A673 (cell line): ENCODE results near the gene SNAP91.

Experiments
- EZH2 ChIP-seq: fragments of 200-600 bp; sonication (generic); IDR thresholded peaks from 2 replicates; pipeline ENCODE4 v1.6.1; 2017; ENCODE audit warnings: borderline replicate concordance, low read depth, mild to moderate bottlenecking, mixed read lengths, antibody characterized with exemption, low read length; ENCODE audit not compliant: poor library complexity, severe bottlenecking
- TF ChIP-seq, protein P1 (sequence below): fragments of 300-800, 200-600 bp; sonication (generic); conservative IDR thresholded peaks from 2 replicates; pipeline ENCODE4 v1.5.1; 2017; ENCODE audit warnings: low read depth, mild to moderate bottlenecking, antibody characterized with exemption, low read length, moderate library complexity, mixed read lengths

DNA sequence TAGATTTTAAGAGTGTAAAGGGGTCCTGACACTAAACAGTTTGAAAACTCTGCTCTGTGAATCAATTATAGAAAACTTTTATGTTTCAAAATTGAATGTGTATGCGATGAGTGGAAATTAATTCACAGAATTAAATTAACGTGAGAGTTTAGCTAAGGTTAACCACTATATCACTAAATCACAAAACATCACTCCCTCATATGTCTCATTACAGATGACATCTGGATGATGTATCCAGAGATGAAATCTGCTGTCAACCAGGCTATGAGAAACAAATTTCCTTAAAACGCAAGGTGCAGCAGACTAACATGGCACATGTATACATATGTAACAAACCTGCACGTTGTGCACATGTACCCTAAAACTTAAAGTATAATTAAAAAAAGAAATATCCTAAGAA lies 169.2 kb downstream of the SNAP91 start:
- TF ChIP-seq, protein P1, sequence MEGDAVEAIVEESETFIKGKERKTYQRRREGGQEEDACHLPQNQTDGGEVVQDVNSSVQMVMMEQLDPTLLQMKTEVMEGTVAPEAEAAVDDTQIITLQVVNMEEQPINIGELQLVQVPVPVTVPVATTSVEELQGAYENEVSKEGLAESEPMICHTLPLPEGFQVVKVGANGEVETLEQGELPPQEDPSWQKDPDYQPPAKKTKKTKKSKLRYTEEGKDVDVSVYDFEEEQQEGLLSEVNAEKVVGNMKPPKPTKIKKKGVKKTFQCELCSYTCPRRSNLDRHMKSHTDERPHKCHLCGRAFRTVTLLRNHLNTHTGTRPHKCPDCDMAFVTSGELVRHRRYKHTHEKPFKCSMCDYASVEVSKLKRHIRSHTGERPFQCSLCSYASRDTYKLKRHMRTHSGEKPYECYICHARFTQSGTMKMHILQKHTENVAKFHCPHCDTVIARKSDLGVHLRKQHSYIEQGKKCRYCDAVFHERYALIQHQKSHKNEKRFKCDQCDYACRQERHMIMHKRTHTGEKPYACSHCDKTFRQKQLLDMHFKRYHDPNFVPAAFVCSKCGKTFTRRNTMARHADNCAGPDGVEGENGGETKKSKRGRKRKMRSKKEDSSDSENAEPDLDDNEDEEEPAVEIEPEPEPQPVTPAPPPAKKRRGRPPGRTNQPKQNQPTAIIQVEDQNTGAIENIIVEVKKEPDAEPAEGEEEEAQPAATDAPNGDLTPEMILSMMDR, result no peak
- TF ChIP-seq EZH2, result no peak
